ENCODE results near the gene EPHB2.

GRCh38 chr1:22665752-22666151, 44.9 kb upstream of the EPHB2 start:
- TF ChIP-seq POLR2A (IDR thresholded peaks at IDR 0.05; ENCODE audit: low read length) (no peak), CEBPB (IDR thresholded peaks at IDR 0.05) (no peak), EP300 (IDR thresholded peaks at IDR 0.05) (no peak), ZFP36 (IDR thresholded peaks at IDR 0.05; ENCODE audit: borderline replicate concordance, partially characterized antibody) (no peak), REST (IDR thresholded peaks at IDR 0.05) (no peak), CTCF (IDR thresholded peaks at IDR 0.05) (peak; percentile 48; the same call in 2 of the 3 replicates)
